ENCODE measurements around the gene AQP6. TPM values are rescaled to one million over a fixed set of nuclear protein-coding genes. Genes with fewer than 3 reads are reported as not detected.

AQP6 gene
- polyA plus RNA-seq, 1 of the 3 experiments (the other 2 are of a cell fraction) = 0.10 TPM

GRCh38 chr12:49952391-49953055, 20.2 kb upstream of the AQP6 start:
- no peaks in the 10 kb centered on the region for H3K27me3 ChIP-seq (ENCODE audit: insufficient read depth)
- WGBS (ENCODE audit: low lambda C conversion rate) = 100% methylated on average over 1 of the region's 1 CpG

More at GRCh38 chr12:49952391-49953055, 20.2 kb upstream of the AQP6 start:
- Histone ChIP-seq H3K27ac (ENCODE audit: low read depth in 2 of 2, low read length in 1 of 2) (no peak overlapping the region), H3K4me2 (no peak overlapping the region), H3K9me3 (no peaks in the 10 kb centered on the region), H3K4me1 (ENCODE audit: control insufficient read depth in 1 of 2, insufficient read depth in 2 of 2, low read depth in 1 of 2, low read length in 1 of 2) (peaks cover 0 to 16% of the 10 kb centered on the region in 2 experiments; a peak in 1 of 4 replicates), H3K4me3 (ENCODE audit: low read depth in 2 of 2, low read length in 1 of 2) (no peak overlapping the region), H4K20me1 (ENCODE audit: insufficient read depth) (no peaks in the 10 kb centered on the region), H3K9me2 (no peaks in the 10 kb centered on the region), H3K79me2 (ENCODE audit: insufficient read depth) (no peaks in the 10 kb centered on the region), H3F3A (replicated peaks; ENCODE audit: insufficient read depth) (no peaks in the 10 kb centered on the region), H3K36me3 (replicated peaks in 1 of 2; ENCODE audit: control insufficient read depth in 1 of 2, insufficient read depth in 2 of 2, low read length in 1 of 2) (no peaks in the 10 kb centered on the region), H2AFZ (ENCODE audit: low read depth) (no peak overlapping the region), H3K9ac (no peak overlapping the region)
- no peak for DNase-seq
- CTCF ChIA-PET = interaction anchor here (0.7 to 4.5 kb wide), 5 partner anchors 13 to 175 kb away, joined by 3 to 36 read pairs (median 6); no protein-coding TSS in a partner anchor
- TF ChIP-seq FOXJ3 (CRISPR knock-in tag; IDR thresholded peaks at IDR 0.05) (no peak), TAF1 (IDR thresholded peaks at IDR 0.05; ENCODE audit: borderline replicate concordance, low read depth, low read length) (no peak), RCOR1 (IDR thresholded peaks at IDR 0.05; ENCODE audit: low read length) (no peak), RAD21 (IDR thresholded peaks at IDR 0.05; ENCODE audit: low read length) (no peak), PBX3 (IDR thresholded peaks at IDR 0.05) (no peak), NFIC (IDR thresholded peaks at IDR 0.05; ENCODE audit: borderline replicate concordance) (no peak), SIN3A (IDR thresholded peaks at IDR 0.05; ENCODE audit: borderline replicate concordance, low read depth, low read length) (no peak), FOSL2 (IDR thresholded peaks at IDR 0.05; ENCODE audit: borderline replicate concordance, low read depth) (no peak), RXRA (IDR thresholded peaks at IDR 0.05; ENCODE audit: borderline replicate concordance, low read depth) (no peak), SMC3 (IDR thresholded peaks at IDR 0.05; ENCODE audit: low read depth, low read length) (no peak), MAX (IDR thresholded peaks at IDR 0.05; ENCODE audit: low read depth) (no peak), USF1 (IDR thresholded peaks at IDR 0.05; ENCODE audit: borderline replicate concordance, low read depth) (no peak), MEF2A (IDR thresholded peaks at IDR 0.05; ENCODE audit: borderline replicate concordance, low read depth) (no peak), GATA2 (CRISPR knock-in tag; IDR thresholded peaks at IDR 0.05) (no peak), POLR2AphosphoS5 (IDR thresholded peaks at IDR 0.05; ENCODE audit: low read depth, low read length) (no peak), ZBTB33 (IDR thresholded peaks at IDR 0.05; ENCODE audit: borderline replicate concordance, low read depth) (no peak)
- POLR2A ChIA-PET = no interaction called here

All from SK-N-SH (cell line).